Thyroid gland (tissue), 4 donors: ENCODE data around the gene OR10T2.

Source experiments
- CTCF ChIP-seq, 6 experiments: fragments of 200-600 bp in 3 of 6; fragments of 450-650 bp in 3 of 6; sonication (generic) in 3 of 6; IDR thresholded peaks; one replicate each; pipeline ENCODE4 v1.5.1; 2016 to 2019; ENCODE audit warnings: antibody characterized with exemption in 6 of 6, mild to moderate bottlenecking in 2 of 6, inconsistent platforms in 1 of 6, moderate library complexity in 1 of 6
- POLR2A ChIP-seq, 2 donors: fragments of 450-650 bp; IDR thresholded peaks; one replicate each; pipeline ENCODE4 v1.6.1; 2017; ENCODE audit warnings: antibody characterized with exemption in 2 of 2, mild to moderate bottlenecking in 2 of 2, moderate library complexity in 1 of 2

DNA sequence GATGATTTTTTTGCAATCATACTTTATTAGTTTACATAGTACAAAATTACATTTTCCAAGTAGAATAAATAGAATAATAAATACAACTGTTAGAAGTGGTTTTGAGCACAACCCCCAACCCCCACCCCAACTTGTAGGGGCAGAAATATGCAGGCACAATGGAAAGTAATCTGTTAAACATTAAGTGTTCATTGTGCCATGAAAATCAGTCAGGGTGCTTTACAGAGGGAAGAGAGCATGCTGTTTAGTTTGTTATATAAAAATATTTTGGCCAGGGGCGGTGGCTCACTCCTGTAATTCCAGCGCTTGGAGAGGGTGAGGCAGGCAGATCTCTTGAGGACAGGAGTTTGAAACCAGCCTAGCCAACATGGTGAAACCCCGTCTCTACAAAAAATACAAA, 2.6 kb downstream of the OR10T2 start:
- TF ChIP-seq CTCF (IDR thresholded peaks at IDR 0.05), result no peak
- TF ChIP-seq POLR2A (IDR thresholded peaks at IDR 0.05), result no peak
